Skeletal muscle tissue (tissue), 4 donors: ENCODE measurements around the gene NLRP13. TPM values are rescaled to one million over a fixed set of nuclear protein-coding genes. Genes with fewer than 3 reads are reported as not detected.
"Not testable (repeated sequence)": the region's sequence is repeated elsewhere in the genome, so short reads cannot be mapped to it uniquely, and the experiment has no call there.

Source experiments
- H3K27ac ChIP-seq: one replicate; pipeline ENCODE4 v1.7.0; 2013; ENCODE audit warnings: mild to moderate bottlenecking, low read depth, low read length, inconsistent platforms
- H3K27me3 ChIP-seq, 3 donors: one replicate each; pipeline ENCODE4 v1.7.0; 2013; ENCODE audit warnings: low read length in 3 of 3; ENCODE audit not compliant: control insufficient read depth in 3 of 3, insufficient read depth in 3 of 3
- H3K36me3 ChIP-seq, 3 donors: one replicate each; pipeline ENCODE4 v1.7.0; 2013; ENCODE audit warnings: low read length in 3 of 3; ENCODE audit not compliant: control insufficient read depth in 3 of 3, insufficient read depth in 3 of 3
- H3K4me1 ChIP-seq, 3 donors: one replicate each; pipeline ENCODE4 v1.7.0; 2013; ENCODE audit warnings: low read length in 3 of 3, mild to moderate bottlenecking in 3 of 3; ENCODE audit not compliant: control insufficient read depth in 3 of 3, insufficient read depth in 3 of 3
- H3K4me3 ChIP-seq, 3 donors: one replicate each; pipeline ENCODE4 v1.7.0; 2013; ENCODE audit warnings: low read length in 3 of 3
- H3K9ac ChIP-seq, 3 donors: one replicate each; pipeline ENCODE4 v1.7.0; 2013; ENCODE audit warnings: low read length in 3 of 3, mild to moderate bottlenecking in 3 of 3, moderate library complexity in 2 of 3, low read depth in 1 of 3
- H3K9me3 ChIP-seq, 3 donors: one replicate each; pipeline ENCODE4 v1.7.0; 2013; ENCODE audit warnings: low read length in 3 of 3; ENCODE audit not compliant: control insufficient read depth in 3 of 3
- total RNA-seq: library from RNA; depleted of rRNA; stranded (reverse); fragments of >200 nt; gene quantifications from one replicate; pipeline ENCODE4 v1.2.3, GENCODE V29; 2014
- donor health status: Osteomylitis.

The NLRP13 gene
- not detected for total RNA-seq

GRCh38 chr19:55931936-55932386, at the start of gene NLRP13:
Gene NLRP13, minus strand, starts transcription at chr19:55932336. Its CDS starts 25 bp downstream, at chr19:55932311.
- H3K27me3 ChIP-seq = no peaks in the 10 kb centered on the region
- no peak within 1 kb of the TSS for H3K27ac ChIP-seq
- no peak within 1 kb of the TSS for H3K4me3 ChIP-seq
- H3K36me3 ChIP-seq = no peaks in the 10 kb centered on the region
- no peaks in the 10 kb centered on the region for H3K4me1 ChIP-seq
- H3K9me3 ChIP-seq = no peaks in the 10 kb centered on the region
- H3K9ac ChIP-seq = no peak within 1 kb of the TSS

GRCh38 chr19:55980415-55980814, 48.3 kb upstream of the NLRP13 start:
- Histone ChIP-seq H3K4me3 (no peak overlapping the region), H3K9ac (no peak overlapping the region), H3K36me3 (no peaks in the 10 kb centered on the region), H3K27ac (no peak overlapping the region), H3K9me3 (peaks cover 7 to 9% (median 8%) of the 10 kb centered on the region in 3 donors), H3K4me1 (no peaks in the 10 kb centered on the region), H3K27me3 (no peaks in the 10 kb centered on the region)

- Histone ChIP-seq H3K4me3 (no peak overlapping the region), H3K27me3 (no peaks in the 10 kb centered on the region), H3K9me3 (peaks cover under 1 to 1% (median under 1%) of the 10 kb centered on the region in 3 donors), H3K27ac (no peak overlapping the region), H3K4me1 (no peaks in the 10 kb centered on the region), H3K9ac (no peak overlapping the region), H3K36me3 (no peaks in the 10 kb centered on the region)
Measured at GRCh38 chr19:55973982-55974381, 41.8 kb upstream of the NLRP13 start.

- peaks cover 0 to 3% (median 2%) of the 10 kb centered on the region in 3 donors for H3K9me3 ChIP-seq
- no peaks in the 10 kb centered on the region for H3K4me1 ChIP-seq
- H3K9ac ChIP-seq = no peak overlapping the region
- H3K27ac ChIP-seq = no peak overlapping the region
- H3K27me3 ChIP-seq = no peaks in the 10 kb centered on the region
- no peaks in the 10 kb centered on the region for H3K36me3 ChIP-seq
- no peak overlapping the region for H3K4me3 ChIP-seq
Measured at GRCh38 chr19:55962186-55962585, 30.1 kb upstream of the NLRP13 start.

- no peak overlapping the region for H3K9ac ChIP-seq
- H3K27ac ChIP-seq = no peak overlapping the region
Measured at GRCh38 chr19:55959996-55960675, 28.0 kb upstream of the NLRP13 start.

GRCh38 chr19:55958356-55958755, 26.2 kb upstream of the NLRP13 start:
- Histone ChIP-seq H3K4me3 (no peak overlapping the region), H3K9me3 (peaks cover 0 to 2% (median 0%) of the 10 kb centered on the region in 3 donors), H3K9ac (no peak overlapping the region), H3K27me3 (no peaks in the 10 kb centered on the region), H3K27ac (no peak overlapping the region), H3K4me1 (no peaks in the 10 kb centered on the region), H3K36me3 (no peaks in the 10 kb centered on the region)

More at GRCh38 chr19:55959996-55960675, 28.0 kb upstream of the NLRP13 start:
- peaks cover 0 to 2% (median 0%) of the 10 kb centered on the region in 3 donors for H3K9me3 ChIP-seq
- no peaks in the 10 kb centered on the region for H3K36me3 ChIP-seq
- H3K27me3 ChIP-seq = no peaks in the 10 kb centered on the region
- H3K4me1 ChIP-seq = no peaks in the 10 kb centered on the region
- H3K4me3 ChIP-seq = no peak overlapping the region

GRCh38 chr19:55956431-55956830, 24.3 kb upstream of the NLRP13 start:
- no peaks in the 10 kb centered on the region for H3K4me1 ChIP-seq

GRCh38 chr19:55950566-55950965, 18.4 kb upstream of the NLRP13 start:
- not testable (repeated sequence) for H3K9ac ChIP-seq, H3K4me1 ChIP-seq, H3K36me3 ChIP-seq, H3K4me3 ChIP-seq, H3K27me3 ChIP-seq, H3K9me3 ChIP-seq, H3K27ac ChIP-seq

More at GRCh38 chr19:55956431-55956830, 24.3 kb upstream of the NLRP13 start:
- Histone ChIP-seq H3K4me3 (no peak overlapping the region), H3K27ac (no peak overlapping the region), H3K9ac (no peak overlapping the region), H3K9me3 (peaks cover 0 to 2% (median 0%) of the 10 kb centered on the region in 3 donors), H3K27me3 (no peaks in the 10 kb centered on the region), H3K36me3 (no peaks in the 10 kb centered on the region)

GRCh38 chr19:55947532-55947931, 15.4 kb upstream of the NLRP13 start, which contains the start of gene NLRP8:
Gene NLRP8, plus strand, starts transcription at chr19:55947832.
- Histone ChIP-seq H3K4me3 (no peak within 1 kb of the TSS), H3K9ac (no peak within 1 kb of the TSS), H3K27ac (no peak within 1 kb of the TSS), H3K36me3 (no peaks in the 10 kb centered on the region), H3K4me1 (no peaks in the 10 kb centered on the region), H3K27me3 (no peaks in the 10 kb centered on the region), H3K9me3 (no peaks in the 10 kb centered on the region)

- no peaks in the 10 kb centered on the region for H3K27me3 ChIP-seq
- H3K4me1 ChIP-seq = no peaks in the 10 kb centered on the region
Measured at GRCh38 chr19:55940306-55940705, 8.2 kb upstream of the NLRP13 start.

More at GRCh38 chr19:55940306-55940705, 8.2 kb upstream of the NLRP13 start:
- no peaks in the 10 kb centered on the region for H3K36me3 ChIP-seq
- H3K27ac ChIP-seq = no peak overlapping the region
- H3K4me3 ChIP-seq = no peak overlapping the region
- H3K9ac ChIP-seq = no peak overlapping the region
- peaks cover 0 to 5% (median 0%) of the 10 kb centered on the region in 3 donors for H3K9me3 ChIP-seq
